GM18861 (cell line): ENCODE measurements around the gene E2F6.
"Not testable (repeated sequence)": the region's sequence is repeated elsewhere in the genome, so short reads cannot be mapped to it uniquely, and the experiment has no call there.

Experiments used
- ATAC-seq: cut with Tn5 transposase; IDR thresholded peaks from one replicate; pipeline ENCODE4 v1.9.1; 2021; ENCODE audit not compliant: unreplicated experiment

E2F6 gene

GRCh38 chr2:11416186-11416585 lies 49.8 kb downstream of the E2F6 start:
- ATAC-seq: no peak

- ATAC-seq: no peak
Observed at GRCh38 chr2:11414372-11415124, 51.4 kb downstream of the E2F6 start.

DNA sequence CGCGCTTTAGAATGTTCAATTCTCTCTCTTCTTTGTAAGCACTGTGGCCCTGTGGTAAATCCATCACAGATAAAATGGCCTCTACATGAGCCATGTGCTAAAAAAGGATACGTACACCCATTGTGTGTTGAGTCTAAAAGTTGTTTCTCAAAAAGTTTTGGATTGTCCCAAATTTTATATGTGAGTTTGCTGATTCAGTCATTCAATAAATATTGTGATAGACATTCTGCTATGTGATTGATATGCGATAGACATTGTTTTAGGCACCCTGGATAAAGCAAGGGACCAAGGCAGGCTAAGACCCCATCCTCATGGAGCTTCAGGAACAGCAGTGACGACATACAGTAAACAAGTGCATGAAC lies 53.5 kb downstream of the E2F6 start:
- ATAC-seq: no peak

- ATAC-seq: no peak
Observed at GRCh38 chr2:11411768-11412448, 54.1 kb downstream of the E2F6 start.

DNA sequence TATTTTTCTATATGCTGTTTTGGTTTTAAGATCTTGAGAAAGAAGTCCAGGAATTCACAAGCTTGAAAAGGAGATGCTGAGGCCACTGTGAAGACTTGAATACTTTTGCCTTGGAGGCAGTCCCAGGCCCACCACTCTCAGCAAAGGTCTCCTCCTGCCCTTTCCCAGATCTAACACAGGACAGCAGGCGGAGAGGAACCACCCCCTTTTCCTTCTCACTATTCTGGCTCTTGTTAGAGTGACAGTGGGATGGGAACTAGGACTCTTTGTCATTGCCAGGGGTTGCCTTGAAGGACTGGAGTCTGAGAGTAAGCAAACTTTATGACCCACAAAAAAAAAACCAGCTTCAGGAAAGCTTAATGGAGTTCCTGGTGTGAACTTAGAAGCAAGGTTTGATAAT lies 54.7 kb downstream of the E2F6 start:
- ATAC-seq: no peak

DNA sequence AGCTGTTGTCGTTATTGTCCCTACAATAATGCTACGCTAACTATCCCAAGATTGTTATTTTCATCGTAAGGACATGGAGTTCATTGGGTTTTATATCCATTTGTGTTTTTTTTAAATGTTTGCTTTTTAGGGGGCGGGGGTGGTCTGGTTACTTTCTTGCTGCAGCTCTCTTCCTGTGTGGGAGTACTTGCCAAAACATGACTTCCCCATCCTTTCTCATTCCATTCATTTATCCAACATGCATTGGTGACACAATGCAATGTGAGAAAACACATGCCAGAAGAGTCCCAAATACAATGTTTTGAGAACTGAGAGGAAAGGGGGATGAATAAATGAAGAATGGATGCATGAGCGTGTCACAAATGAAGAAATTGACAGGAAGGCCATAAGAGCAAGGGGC lies 55.9 kb downstream of the E2F6 start:
- no peak for ATAC-seq

DNA sequence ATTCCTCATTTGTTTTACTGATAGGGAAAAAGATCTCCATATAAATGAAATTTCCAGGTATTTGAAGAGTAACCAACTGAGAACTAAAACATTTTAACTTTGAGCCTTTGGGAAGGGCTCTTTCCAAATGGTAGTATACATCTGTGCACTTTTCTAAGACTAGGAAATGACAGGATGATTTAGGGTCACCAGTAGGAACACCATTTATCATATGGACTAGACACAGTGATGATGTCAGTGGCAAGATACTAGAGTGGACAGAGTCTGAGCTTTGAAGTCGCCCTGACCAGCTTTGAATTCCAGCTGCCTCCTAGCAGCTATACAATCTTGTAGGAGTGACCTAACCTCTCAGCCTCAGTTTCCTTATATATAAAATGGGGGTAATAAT lies 56.4 kb downstream of the E2F6 start:
- ATAC-seq: no peak

DNA sequence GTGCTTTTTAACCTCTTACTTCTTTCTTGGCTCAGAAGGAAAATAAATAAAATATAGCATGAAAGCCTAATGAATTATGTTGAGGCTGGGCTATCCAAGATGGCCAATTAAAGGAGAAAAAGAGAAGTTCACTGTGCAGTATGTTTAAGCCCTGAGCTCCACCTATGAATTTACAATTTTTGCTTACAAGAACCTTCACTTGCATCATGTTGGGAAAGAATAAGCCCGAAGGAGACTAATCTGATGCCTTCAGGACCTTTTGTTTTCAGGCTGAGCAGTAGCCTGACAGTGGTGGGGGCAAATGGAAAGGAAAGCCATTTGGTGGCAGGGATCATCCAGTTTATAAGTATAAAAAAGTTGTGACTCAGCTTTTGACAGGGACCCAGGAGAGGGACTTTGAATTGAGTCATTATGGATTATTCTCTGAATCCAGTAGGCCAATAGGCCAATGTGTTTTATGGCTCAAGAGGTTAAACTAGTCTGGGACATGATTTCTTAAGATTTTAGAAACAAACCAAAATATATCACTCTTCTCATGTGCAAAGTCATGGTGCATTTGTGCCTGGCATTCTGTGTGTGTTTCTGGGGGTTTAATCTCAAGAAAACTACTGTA lies 56.9 kb downstream of the E2F6 start:
- ATAC-seq: no peak

GRCh38 chr2:11407413-11407812 lies 58.5 kb downstream of the E2F6 start:
- no peak for ATAC-seq

DNA sequence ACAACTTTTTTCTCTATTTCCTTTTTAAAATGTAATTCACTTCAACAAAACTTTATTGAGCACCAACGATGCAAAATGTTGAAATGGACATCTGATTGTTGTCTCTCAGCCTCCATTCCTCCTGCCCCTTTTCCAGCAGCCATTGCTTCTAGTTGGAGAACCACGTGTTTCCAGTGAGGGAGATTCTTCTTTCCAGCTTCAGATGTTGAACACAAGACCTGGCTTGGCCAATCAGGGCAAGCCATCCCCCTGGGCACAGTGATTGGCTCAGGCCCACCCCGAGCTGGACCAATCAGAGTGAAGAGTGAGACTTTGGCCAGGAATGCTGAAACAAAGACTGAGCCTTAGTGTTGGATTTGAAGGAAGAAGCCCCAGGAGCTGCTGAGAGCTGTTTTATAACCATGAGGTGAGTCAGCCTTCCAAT lies 59.0 kb downstream of the E2F6 start:
- no peak for ATAC-seq

GRCh38 chr2:11406267-11406957 lies 59.5 kb downstream of the E2F6 start:
- no peak for ATAC-seq

DNA sequence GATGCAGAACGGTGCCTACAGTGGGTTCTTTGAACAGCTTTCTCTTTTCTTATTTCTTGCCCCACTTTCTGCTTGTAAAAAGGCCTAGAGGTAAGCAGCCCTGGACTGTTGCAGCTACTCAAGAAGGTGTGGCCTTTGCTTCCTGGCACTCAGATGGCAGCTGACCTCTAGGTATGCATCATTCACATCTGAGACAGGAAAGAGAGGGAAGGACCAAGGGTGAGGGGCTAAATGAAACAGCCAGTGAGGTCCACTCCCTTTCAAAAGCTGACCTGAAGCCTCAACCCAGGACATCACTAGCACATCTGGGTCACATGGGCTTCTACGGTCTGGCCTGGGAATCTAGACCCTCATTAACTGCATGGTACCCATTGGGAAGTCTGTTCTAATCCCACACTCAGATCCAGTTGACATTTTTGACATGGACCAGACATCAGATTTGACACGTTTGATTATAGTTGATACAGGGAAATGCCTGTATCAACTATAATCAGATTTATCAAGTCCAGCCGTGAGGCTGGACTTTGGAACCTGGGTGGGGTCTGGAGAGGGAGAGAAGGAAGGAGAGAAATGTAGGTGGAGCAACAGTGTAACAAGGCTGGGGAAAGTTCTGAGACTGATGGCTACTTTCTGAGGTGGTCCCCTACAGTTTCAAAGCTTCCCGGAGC lies 60.2 kb downstream of the E2F6 start:
- no peak for ATAC-seq

- ATAC-seq: not testable (repeated sequence)
Observed at GRCh38 chr2:11405074-11405406, 60.9 kb downstream of the E2F6 start.

GRCh38 chr2:11404376-11405073 lies 61.4 kb downstream of the E2F6 start:
- ATAC-seq: no peak

DNA sequence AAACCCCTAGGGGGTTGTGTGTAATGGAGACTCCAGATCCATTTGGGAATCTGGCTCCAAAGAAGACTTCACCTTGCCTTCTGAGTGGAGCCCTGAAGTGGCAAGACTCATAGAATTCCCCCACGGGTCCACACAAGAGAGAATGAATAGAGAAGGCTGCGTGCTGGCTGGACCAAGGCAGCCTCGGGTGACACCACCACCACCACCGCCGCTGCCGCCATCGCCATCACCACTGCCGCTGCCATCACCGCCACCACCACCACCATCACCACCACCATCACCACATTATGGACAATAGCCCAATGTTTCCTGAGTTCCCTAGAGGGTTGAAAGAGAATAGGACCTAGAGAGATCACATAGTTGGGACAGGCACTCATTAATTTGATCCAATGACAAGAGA lies 63.5 kb downstream of the E2F6 start:
- ATAC-seq: no peak

GRCh38 chr2:11399438-11399762 lies 66.6 kb downstream of the E2F6 start:
- ATAC-seq: no peak

DNA sequence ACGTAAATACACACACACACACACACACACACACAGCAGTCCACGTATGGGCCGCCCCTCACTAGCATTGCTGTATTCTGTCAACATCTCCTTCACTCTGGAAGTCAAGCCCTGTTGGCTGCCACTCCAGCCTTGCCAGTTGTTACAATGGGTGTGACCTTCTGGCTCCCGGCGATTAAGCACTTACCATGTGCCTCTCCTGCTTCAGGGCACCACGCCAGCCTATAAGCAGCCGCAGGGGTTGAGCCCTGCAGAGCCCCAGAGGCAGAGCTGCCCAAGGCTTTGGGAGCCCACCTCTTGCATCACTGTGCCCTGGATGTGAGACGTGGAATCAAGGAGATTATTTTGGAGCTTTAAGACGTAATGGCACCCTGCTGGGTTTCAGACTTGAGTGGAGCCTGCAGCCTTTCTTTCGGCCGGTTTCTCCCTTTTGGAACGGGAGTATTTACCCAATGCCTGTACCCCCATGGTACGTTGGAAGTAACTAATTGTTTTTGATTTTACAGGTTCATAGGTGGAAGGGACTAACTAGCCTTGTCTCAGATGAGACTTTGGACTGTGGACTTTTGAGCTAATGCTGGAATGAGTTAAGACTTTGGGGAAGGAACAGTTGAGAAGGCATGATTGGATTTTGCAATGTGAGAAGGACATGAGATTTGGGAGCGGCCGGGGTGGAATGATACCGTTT lies 67.1 kb downstream of the E2F6 start:
- no peak for ATAC-seq

DNA sequence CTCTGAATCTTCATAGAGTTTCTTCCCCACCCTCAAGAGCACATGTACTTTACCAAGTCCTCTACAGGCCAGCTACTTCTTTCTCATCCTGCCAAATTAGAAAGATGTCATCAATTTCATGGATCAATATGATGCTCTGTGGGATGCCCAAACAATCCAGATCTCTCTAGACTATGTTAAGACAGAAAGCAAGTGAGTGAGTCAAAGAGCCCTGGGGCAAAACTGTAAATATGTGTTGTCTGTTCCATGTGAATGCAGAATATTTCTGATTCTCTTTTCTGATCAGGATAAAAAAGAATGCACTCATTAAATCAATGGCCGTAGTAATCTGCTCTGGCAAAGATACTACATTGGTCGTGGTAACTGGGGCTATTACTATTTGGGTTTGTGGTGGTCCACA lies 68.4 kb downstream of the E2F6 start:
- no peak for ATAC-seq

DNA sequence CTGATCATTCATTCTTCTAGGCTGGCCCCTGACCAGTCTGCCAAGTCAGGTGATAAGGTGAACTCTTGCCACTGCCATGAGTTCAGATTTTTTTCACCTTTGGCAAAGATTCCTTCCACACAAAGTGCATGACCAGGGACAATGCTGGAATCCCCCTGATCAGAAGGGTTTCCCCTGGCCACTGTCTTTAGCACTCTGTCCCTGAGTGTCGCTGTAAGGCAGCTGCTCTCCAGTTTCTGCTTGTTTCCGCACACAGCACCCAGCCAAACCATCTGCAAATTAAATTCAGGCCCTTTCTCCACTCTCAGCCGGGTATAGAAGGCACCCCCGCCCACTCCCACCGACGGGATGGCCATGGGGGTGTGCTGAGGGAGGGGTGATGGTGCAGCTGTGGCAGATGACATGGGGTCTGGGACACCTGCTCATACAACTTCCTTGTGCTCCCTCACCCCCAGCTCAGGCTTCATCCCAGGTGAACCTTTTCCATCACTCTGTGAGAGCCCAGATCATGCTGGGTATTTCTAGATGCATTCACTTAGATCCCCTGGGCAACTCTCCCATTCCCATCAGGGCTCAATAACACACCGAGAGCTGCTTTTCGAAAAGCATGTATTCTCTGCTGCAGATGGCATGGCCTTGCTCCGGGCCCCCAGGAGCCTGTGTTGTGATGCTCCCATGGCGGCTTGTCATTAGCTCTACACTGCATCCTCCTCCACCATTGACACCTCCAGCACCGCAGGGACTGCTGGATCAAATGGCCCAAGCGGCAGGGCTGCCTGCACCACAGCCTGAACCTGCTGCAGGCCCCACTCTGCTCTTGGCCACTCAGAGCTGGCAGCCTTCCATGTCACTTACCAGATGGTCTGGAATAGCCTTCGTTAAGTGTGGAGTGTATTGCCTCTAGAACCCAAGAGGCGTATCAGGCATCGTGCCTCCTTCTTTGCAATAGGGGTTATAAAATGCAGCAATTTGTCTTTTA lies 69.2 kb downstream of the E2F6 start:
- ATAC-seq: no peak
